HL-60 (cell line): ENCODE results near the gene TMEM244.
"Not testable (repeated sequence)": the region's sequence is repeated elsewhere in the genome, so short reads cannot be mapped to it uniquely, and the experiment has no call there.

Experiments used
- DNase-seq, 2 experiments: peaks; one replicate each; pipeline ENCODE4 v3.0.0-alpha.2; 2010 to 2020; ENCODE audit warnings: low read depth in 1 of 2, low spot score in 1 of 2
- H3K27ac ChIP-seq: fragments of 250-450 bp; sonication (Bioruptor Pico); replicated peaks from 2 replicates; pipeline ENCODE4 v1.5.1; 2020; ENCODE audit warnings: mild to moderate bottlenecking, moderate library complexity
- H3K27me3 ChIP-seq: fragments of 250-450 bp; sonication (Bioruptor Pico); 2 replicates; pipeline ENCODE4 v1.5.1; 2021; ENCODE audit warnings: mild to moderate bottlenecking, moderate library complexity; ENCODE audit not compliant: insufficient read depth, poor library complexity, severe bottlenecking
- H3K4me3 ChIP-seq: replicated peaks from 2 replicates; pipeline ENCODE4 v1.5.1; 2011; ENCODE audit warnings: mild to moderate bottlenecking, control low read depth, low read length; ENCODE audit not compliant: insufficient read depth
- CTCF ChIP-seq: IDR thresholded peaks from one replicate; pipeline ENCODE4 v1.5.1; 2011; ENCODE audit warnings: low read length, control low read depth, inconsistent platforms; ENCODE audit not compliant: insufficient read depth
- GABPA ChIP-seq: IDR thresholded peaks from 2 replicates; pipeline ENCODE4 v1.6.1; 2012; ENCODE audit warnings: low read depth
- POLR2AphosphoS5 ChIP-seq: IDR thresholded peaks from 2 replicates; pipeline ENCODE4 v1.6.1; 2012; ENCODE audit warnings: low read depth
- REST ChIP-seq: IDR thresholded peaks from 2 replicates; pipeline ENCODE4 v1.6.1; 2012; ENCODE audit warnings: low read depth; ENCODE audit not compliant: insufficient replicate concordance
- SPI1 ChIP-seq: IDR thresholded peaks from 2 replicates; pipeline ENCODE4 v1.6.1; 2012; ENCODE audit warnings: low read depth, mild to moderate bottlenecking, borderline replicate concordance

The TMEM244 gene

DNA sequence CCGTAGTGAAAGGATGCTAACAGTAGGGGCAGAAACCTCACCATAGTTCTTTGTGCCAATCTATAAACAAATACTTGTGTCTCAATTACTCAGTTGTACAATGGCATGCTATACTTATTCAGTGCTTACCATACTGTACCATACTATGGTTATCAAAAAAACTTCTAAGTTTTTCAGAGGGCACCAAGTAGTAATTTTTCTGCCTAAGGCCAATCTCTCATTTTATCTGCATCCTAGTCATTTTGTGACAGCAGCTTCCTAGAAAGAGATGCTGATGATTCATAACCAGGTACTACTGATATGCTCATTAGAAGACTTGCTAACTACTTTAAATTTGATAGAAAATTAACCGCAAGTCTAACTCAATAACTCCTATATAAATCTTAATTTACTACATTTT, 42.9 kb downstream of the TMEM244 start:
- no peak for TF ChIP-seq SPI1
- no peak for TF ChIP-seq POLR2AphosphoS5
- TF ChIP-seq REST = no peak
- no peak for TF ChIP-seq GABPA
- no peak for TF ChIP-seq CTCF
- H3K27me3 ChIP-seq = peaks cover 2% of the 10 kb centered on the region
- no peak overlapping the region for H3K4me3 ChIP-seq
- no peak overlapping the region for H3K27ac ChIP-seq
- DNase-seq = no peak

- no peak for DNase-seq
- Histone ChIP-seq H3K27ac (no peak overlapping the region), H3K27me3 (peaks cover 2% of the 10 kb centered on the region), H3K4me3 (no peak overlapping the region)
- TF ChIP-seq REST = no peak
- TF ChIP-seq POLR2AphosphoS5 = no peak
- no peak for TF ChIP-seq SPI1
- TF ChIP-seq GABPA = no peak
- no peak for TF ChIP-seq CTCF
These were observed 43.3 kb downstream of the TMEM244 start for GRCh38 chr6:129817821-129818220.

- no peak for TF ChIP-seq SPI1
- no peak for TF ChIP-seq GABPA
- TF ChIP-seq POLR2AphosphoS5 = no peak
- no peak for TF ChIP-seq CTCF
- no peak for DNase-seq
- no peak overlapping the region for H3K4me3 ChIP-seq
These were observed 43.8 kb downstream of the TMEM244 start for GRCh38 chr6:129817332-129817731.

GRCh38 chr6:129812145-129812777, 48.9 kb downstream of the TMEM244 start:
- Histone ChIP-seq H3K4me3 (no peak overlapping the region), H3K27me3 (no peaks in the 10 kb centered on the region), H3K27ac (no peak overlapping the region)
- DNase-seq = no peak
- TF ChIP-seq REST (no peak), POLR2AphosphoS5 (no peak), GABPA (no peak), SPI1 (no peak), CTCF (no peak)

More at GRCh38 chr6:129817332-129817731, 43.8 kb downstream of the TMEM244 start:
- Histone ChIP-seq H3K27ac (no peak overlapping the region), H3K27me3 (peaks cover 2% of the 10 kb centered on the region)

GRCh38 chr6:129807141-129807540, 54.0 kb downstream of the TMEM244 start:
- not testable (repeated sequence) for H3K27me3 ChIP-seq, H3K4me3 ChIP-seq, DNase-seq, H3K27ac ChIP-seq
